ENCODE data around the gene LRP2. TPM values are rescaled to one million over a fixed set of nuclear protein-coding genes. Genes with fewer than 3 reads are reported as not detected.

Gene LRP2
- total RNA-seq, 4 donors from 2014 or later: not detected

DNA sequence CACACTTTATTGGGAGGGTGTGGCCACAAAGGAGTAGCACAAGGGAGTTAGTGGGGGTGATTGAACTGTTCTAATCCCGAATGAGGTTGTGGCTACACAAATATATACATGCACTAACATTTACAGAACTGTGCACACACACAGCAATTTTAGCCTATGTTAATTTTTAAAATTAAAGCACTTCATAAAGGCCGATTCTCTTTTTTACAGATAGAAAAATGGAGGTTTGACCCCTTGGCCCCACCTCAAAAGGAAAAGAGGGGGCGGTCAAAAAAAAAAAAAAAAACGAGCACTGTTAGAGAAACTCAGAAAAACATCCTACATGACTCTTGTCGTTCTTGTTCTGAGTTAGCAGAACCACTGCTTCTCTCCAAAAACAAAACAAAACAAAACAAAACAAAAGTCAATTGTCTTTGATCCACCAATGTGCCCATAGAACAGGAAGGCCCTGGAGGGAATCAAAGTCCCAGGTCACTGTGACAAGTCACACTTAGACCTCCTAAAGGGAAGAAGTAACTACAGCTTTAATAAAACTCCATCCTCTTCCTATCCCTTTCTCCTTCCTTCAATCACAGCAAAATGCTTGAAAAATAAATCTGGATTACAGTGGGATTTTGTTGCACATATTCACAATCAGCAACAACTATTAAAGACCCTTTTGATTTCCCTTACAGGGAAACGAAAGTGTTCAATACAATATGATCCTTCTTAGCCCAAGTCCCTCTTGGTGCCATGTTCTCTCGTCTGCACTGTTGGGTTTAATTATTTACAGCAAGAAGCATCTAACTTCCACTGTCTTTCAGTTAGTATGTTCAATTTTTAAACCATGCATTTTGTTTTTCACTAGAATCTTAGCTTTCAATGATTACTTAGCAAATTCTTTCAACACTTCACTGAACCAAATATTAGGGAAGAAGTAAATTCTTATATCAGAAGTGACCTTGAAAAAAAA, 16.6 kb downstream of the LRP2 start:
- Histone ChIP-seq H3K27ac (no peak overlapping the region), H3K4me3 (no peak overlapping the region), H3K36me3 (no peaks in the 10 kb centered on the region), H3K4me1 (no peaks in the 10 kb centered on the region), H3K9me3 (no peaks in the 10 kb centered on the region), H3K27me3 (no peaks in the 10 kb centered on the region)
- DNase-seq: no peak
- no peak for TF ChIP-seq POLR2A (IDR thresholded peaks at IDR 0.05)
- TF ChIP-seq, protein P1, sequence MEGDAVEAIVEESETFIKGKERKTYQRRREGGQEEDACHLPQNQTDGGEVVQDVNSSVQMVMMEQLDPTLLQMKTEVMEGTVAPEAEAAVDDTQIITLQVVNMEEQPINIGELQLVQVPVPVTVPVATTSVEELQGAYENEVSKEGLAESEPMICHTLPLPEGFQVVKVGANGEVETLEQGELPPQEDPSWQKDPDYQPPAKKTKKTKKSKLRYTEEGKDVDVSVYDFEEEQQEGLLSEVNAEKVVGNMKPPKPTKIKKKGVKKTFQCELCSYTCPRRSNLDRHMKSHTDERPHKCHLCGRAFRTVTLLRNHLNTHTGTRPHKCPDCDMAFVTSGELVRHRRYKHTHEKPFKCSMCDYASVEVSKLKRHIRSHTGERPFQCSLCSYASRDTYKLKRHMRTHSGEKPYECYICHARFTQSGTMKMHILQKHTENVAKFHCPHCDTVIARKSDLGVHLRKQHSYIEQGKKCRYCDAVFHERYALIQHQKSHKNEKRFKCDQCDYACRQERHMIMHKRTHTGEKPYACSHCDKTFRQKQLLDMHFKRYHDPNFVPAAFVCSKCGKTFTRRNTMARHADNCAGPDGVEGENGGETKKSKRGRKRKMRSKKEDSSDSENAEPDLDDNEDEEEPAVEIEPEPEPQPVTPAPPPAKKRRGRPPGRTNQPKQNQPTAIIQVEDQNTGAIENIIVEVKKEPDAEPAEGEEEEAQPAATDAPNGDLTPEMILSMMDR (IDR thresholded peaks at IDR 0.05): no peak

DNA sequence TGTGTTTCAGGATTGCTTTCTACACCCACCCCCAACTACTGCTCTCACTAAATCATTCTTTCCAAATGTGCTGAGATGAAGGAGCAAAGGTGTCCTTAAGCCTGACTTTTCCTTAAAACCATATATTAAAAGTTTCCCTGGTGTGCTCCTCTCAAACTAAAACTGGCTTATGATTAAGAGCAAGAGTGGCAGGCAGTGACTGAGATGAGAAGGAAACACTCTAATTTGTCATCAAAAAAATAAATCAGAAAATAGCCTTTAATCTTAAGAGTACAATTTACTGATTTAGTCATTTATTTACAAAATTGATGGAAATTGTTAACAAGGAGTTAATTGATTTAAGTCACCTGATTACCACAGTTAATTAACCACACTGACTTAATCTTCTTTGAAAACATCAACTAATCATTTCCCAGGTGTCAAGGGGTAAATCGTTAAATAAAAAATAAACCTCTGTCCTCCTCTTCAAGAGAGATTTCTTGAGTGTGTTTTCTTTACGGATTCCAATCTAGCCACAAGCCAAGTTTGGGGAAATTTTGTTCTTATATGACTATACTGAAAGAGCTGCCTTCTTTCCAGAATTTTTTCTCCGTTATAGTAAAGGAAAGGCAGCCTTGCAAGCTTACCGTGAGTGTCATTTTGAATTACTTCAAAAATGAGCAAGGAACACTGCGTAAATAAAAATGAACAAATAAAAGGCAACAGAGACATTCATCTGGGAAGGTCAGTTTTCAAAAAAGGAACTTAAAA, 17.4 kb downstream of the LRP2 start:
- Histone ChIP-seq H3K4me3 (no peak overlapping the region), H3K27me3 (no peaks in the 10 kb centered on the region), H3K36me3 (no peaks in the 10 kb centered on the region), H3K9me3 (no peaks in the 10 kb centered on the region), H3K4me1 (no peaks in the 10 kb centered on the region), H3K27ac (no peak overlapping the region)
- no peak for DNase-seq
- TF ChIP-seq, protein P1 (IDR thresholded peaks at IDR 0.05): no peak
- no peak for TF ChIP-seq POLR2A (IDR thresholded peaks at IDR 0.05)

DNA sequence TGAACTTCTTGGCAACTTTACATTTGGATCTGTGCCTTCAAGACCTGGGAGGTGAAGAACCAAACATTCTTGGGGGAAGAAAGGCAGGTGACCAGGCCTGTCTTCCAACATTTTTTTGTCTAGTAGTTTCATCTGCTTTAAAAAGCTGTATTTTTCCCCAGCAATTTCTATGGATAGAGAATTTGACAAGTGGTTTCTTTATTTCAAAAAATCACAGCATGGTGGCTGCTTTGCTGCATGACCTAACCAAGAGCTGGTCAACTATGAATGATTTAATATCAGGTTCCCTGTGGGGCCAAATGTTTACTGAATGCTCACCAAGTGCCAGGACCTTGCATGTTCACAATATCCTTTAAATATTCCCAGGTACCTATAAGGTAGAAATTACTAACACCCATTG, 19.1 kb downstream of the LRP2 start:
- no peak overlapping the region for H3K4me3 ChIP-seq
- H3K36me3 ChIP-seq: no peaks in the 10 kb centered on the region
- H3K9me3 ChIP-seq: no peaks in the 10 kb centered on the region
- no peaks in the 10 kb centered on the region for H3K4me1 ChIP-seq
- DNase-seq: no peak
- H3K27me3 ChIP-seq: no peaks in the 10 kb centered on the region
- no peak overlapping the region for H3K27ac ChIP-seq
- TF ChIP-seq, protein P1 (IDR thresholded peaks at IDR 0.05): no peak
- TF ChIP-seq POLR2A (IDR thresholded peaks at IDR 0.05): no peak

DNA sequence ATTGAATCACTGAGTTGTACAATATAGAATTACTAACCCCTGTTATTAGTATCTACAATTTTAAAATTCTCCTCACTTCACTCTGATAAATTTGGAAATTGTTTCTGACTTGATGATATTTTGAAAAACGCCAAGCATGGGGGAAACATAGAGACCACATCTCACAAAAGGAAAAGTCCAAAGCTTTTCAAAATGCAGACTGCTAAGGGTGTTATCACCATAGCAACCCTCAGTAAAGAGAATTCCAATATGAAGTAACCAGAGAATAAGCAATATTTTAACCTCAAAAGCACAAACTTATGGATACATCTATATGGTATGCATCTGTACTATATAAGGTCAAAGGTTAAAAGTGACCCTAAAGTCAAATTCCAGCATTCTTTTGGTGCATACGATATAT, 22.7 kb downstream of the LRP2 start:
- no peak for DNase-seq
- Histone ChIP-seq H3K4me1 (no peaks in the 10 kb centered on the region), H3K9me3 (no peaks in the 10 kb centered on the region), H3K27me3 (no peaks in the 10 kb centered on the region), H3K4me3 (no peak overlapping the region), H3K36me3 (no peaks in the 10 kb centered on the region), H3K27ac (no peak overlapping the region)
- TF ChIP-seq POLR2A (IDR thresholded peaks at IDR 0.05): no peak
- TF ChIP-seq, protein P1 (IDR thresholded peaks at IDR 0.05): no peak

DNA sequence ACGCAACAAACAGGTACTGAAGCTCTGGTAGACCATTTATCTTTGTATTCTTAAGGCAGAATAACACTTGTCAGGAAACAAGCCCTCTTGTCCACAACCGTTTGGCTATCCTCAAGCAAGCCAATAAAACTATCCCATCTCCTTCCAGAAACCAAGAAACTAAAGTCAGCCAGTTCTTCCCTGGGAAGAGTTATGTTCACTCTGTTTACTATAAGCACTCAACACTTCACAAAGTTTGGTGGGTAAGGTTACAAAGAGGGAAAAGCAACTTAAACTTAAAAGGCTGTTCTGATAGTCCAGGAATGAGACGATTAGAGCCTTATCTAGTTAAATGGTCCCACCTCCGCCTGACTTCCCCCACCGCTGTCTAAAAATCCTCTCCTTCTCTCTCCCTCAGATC, 25.6 kb downstream of the LRP2 start:
- no peak for DNase-seq
- TF ChIP-seq POLR2A (IDR thresholded peaks at IDR 0.05): no peak
- TF ChIP-seq, protein P1 (IDR thresholded peaks at IDR 0.05): no peak
- Histone ChIP-seq H3K27ac (no peak overlapping the region), H3K36me3 (no peaks in the 10 kb centered on the region), H3K4me1 (no peaks in the 10 kb centered on the region), H3K9me3 (no peaks in the 10 kb centered on the region), H3K27me3 (no peaks in the 10 kb centered on the region), H3K4me3 (no peak overlapping the region)
